MCF 10A (cell line): ENCODE measurements around the gene KRTAP5-6. TPM values are rescaled to one million over a fixed set of nuclear protein-coding genes. Genes with fewer than 3 reads are reported as not detected.

ENCODE experiments used
- BruUV-seq: library from RNA; stranded (reverse); fragments of 400-500 nt; replicated peaks from 2 replicates; lab custom pipeline; 2021; lab: Mats Ljungman, UMichigan
- CTCF ChIA-PET: fragments of 300-600 bp; sonication (Branson Sonifier 250); formaldehyde crosslinking; extraction: SDS; loops from one replicate; lab custom pipeline; 2021; ENCODE audit warnings: antibody characterized with exemption, inconsistent platforms; lab: Yijun Ruan, JAX
- POLR2A ChIA-PET: fragments of 300-600, 350-650 bp; sonication (Branson Sonifier 250); formaldehyde crosslinking; extraction: SDS; loops from one replicate; lab custom pipeline; 2020; ENCODE audit warnings: antibody characterized with exemption, inconsistent platforms; lab: Yijun Ruan, JAX
- DNase-seq: peaks from one replicate; pipeline ENCODE4 v3.0.0-alpha.2; 2018; ENCODE audit not compliant: unreplicated experiment
- H3K27ac Mint-ChIP-seq: one replicate; pipeline ENCODE4 v1.8.0; 2022; ENCODE audit warnings: mild to moderate bottlenecking, low read depth, mixed read lengths; ENCODE audit not compliant: unreplicated experiment
- H3K27me3 Mint-ChIP-seq: one replicate; pipeline ENCODE4 v1.8.0; 2022; ENCODE audit warnings: mixed read lengths; ENCODE audit not compliant: insufficient read depth, unreplicated experiment
- H3K36me3 Mint-ChIP-seq: one replicate; pipeline ENCODE4 v1.8.0; 2022; ENCODE audit warnings: mild to moderate bottlenecking, moderate library complexity, mixed read lengths; ENCODE audit not compliant: insufficient read depth, unreplicated experiment
- H3K4me1 Mint-ChIP-seq: one replicate; pipeline ENCODE4 v1.8.0; 2022; ENCODE audit warnings: mixed read lengths; ENCODE audit not compliant: insufficient read depth, unreplicated experiment
- H3K4me3 Mint-ChIP-seq: one replicate; pipeline ENCODE4 v1.8.0; 2022; ENCODE audit warnings: mild to moderate bottlenecking, moderate library complexity, mixed read lengths; ENCODE audit not compliant: unreplicated experiment
- H3K9me3 Mint-ChIP-seq: one replicate; pipeline ENCODE4 v1.8.0; 2022; ENCODE audit warnings: mixed read lengths; ENCODE audit not compliant: unreplicated experiment
- intact Hi-C: fragments of 100-400 bp; cut with micrococcal nuclease; formaldehyde crosslinking; loops from 2 replicates; pipeline ENCODE4 v1.14.1; 2022
- total RNA-seq: library from RNA; stranded (reverse); gene quantifications from 2 replicates; pipeline ENCODE4 v1.2.3, GENCODE V29; 2022
- TF ChIP-seq, protein P1 (sequence below): fragments of 200-600 bp; IDR thresholded peaks from one replicate; pipeline ENCODE4 v1.8.0; 2022; ENCODE audit warnings: antibody characterized with exemption, mild to moderate bottlenecking; ENCODE audit not compliant: unreplicated experiment

The KRTAP5-6 gene
- total RNA-seq, 1 experiment from 2014 or later, result not detected

DNA sequence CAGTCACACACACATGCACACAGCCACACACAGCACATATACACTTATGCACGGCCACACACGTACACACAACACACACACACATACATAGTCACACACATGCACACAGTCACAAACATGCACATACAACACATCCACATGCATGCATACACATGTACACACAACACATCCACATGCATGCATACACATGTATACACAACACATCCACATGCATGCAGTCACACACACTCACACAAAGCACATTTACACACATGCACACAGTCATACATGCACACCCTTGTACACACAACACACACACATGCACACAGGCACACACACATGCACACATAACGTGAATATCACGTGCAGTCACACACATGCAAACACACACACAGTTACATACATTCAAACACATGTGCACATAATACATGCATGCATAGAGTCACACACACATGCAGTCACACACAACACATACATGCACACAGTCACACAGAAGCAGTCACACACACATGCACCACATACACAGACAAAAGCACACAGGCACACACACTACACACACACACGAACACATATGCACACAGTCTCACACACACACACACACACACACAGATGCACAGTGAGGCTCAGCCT, 34.6 kb downstream of the KRTAP5-6 start:
- ChIA-PET POLR2A (no interaction called here), CTCF (no interaction called here)
- H3K4me1 Mint-ChIP-seq, result peaks cover 6% of the 10 kb centered on the region
- intact Hi-C loops, result no loop called here
- TF ChIP-seq, protein P1, sequence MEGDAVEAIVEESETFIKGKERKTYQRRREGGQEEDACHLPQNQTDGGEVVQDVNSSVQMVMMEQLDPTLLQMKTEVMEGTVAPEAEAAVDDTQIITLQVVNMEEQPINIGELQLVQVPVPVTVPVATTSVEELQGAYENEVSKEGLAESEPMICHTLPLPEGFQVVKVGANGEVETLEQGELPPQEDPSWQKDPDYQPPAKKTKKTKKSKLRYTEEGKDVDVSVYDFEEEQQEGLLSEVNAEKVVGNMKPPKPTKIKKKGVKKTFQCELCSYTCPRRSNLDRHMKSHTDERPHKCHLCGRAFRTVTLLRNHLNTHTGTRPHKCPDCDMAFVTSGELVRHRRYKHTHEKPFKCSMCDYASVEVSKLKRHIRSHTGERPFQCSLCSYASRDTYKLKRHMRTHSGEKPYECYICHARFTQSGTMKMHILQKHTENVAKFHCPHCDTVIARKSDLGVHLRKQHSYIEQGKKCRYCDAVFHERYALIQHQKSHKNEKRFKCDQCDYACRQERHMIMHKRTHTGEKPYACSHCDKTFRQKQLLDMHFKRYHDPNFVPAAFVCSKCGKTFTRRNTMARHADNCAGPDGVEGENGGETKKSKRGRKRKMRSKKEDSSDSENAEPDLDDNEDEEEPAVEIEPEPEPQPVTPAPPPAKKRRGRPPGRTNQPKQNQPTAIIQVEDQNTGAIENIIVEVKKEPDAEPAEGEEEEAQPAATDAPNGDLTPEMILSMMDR, result no peak
- H3K27me3 Mint-ChIP-seq, result peaks cover 87% of the 10 kb centered on the region
- no peak overlapping the region for H3K27ac Mint-ChIP-seq
- H3K4me3 Mint-ChIP-seq, result no peak overlapping the region
- no peak for DNase-seq
- BruUV-seq, result no TSS peak
- H3K36me3 Mint-ChIP-seq, result no peaks in the 10 kb centered on the region
- H3K9me3 Mint-ChIP-seq, result peaks cover 23% of the 10 kb centered on the region

DNA sequence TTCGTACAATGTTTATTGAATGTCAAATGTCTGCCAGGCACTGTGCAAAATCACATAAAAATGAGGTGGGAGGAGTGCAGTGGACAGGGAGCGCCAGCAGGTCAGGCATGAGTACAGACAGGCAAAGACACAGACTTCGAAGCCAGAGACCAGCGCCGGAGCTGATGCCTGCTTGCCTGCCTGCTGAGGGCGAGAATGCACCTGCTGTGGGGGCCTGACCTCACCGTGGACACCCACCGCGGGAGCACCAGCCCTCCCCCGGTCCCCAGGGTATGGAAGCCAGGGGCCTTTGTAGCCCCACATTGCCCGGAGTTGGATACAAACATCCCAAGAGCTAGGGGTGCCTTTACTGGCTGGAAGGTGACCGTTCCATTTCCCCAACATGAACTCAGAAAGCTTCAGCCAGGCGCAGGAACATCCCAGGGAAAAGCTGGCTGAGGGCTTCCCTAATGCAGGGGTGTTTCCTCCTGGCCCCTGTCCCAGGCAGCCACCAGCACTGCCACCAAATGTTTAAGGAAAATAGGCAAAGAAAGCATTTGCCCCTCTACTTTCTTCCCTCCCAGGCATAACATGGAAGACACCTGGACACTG, 35.5 kb downstream of the KRTAP5-6 start:
- Mint-ChIP-seq H3K36me3 (no peaks in the 10 kb centered on the region), H3K4me3 (no peak overlapping the region), H3K4me1 (peaks cover 6% of the 10 kb centered on the region), H3K27me3 (peaks cover 90% of the 10 kb centered on the region), H3K9me3 (peaks cover 28% of the 10 kb centered on the region), H3K27ac (no peak overlapping the region)
- intact Hi-C loops, result no loop called here
- no peak for DNase-seq
- TF ChIP-seq, protein P1, result no peak
- no TSS peak for BruUV-seq
- ChIA-PET CTCF (interaction anchor here (0.7 to 1.2 kb wide), 2 partner anchors 101 to 102 kb away, joined by 3 to 6 read pairs; partner anchors contain the start of gene SYT8), POLR2A (interaction anchor here (1.4 kb wide), 1 partner anchor 102 kb away, joined by 4 read pairs; the partner anchor contains the start of gene SYT8)

DNA sequence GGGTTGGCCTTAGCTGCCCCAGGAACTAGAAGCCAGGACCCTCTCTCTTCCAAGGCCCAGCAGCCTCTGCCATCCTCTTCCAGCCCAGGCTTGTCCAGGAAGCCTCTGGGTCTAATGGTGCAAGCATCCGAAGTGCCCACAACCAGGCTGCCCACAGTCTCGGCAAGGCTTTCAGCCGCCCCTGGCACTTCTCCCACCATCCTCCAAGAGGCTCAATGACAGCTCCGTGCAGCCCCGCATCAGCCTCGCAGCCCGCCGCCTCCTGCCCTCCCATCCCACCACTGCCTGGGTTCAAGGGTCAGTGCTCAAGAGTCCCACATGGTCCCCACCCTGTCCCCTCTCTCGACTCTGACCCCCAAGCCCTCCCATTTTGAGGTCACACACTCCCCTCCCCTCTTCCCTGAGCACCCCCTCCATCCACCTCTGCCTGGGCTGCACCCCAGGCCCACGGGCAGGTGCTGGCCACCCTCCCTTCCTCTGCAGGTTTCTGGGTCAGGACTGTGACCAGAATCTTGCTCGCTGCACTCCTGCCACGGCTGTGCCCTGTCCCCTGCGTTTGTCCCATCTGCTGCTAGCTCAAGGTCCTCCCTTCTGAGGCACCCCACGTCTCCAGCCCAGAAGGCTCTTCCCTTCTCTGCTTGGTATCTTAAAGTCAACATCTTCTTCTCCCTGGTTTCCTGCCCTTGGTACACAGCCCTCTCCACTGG, 36.2 kb downstream of the KRTAP5-6 start:
- no peak overlapping the region for H3K4me3 Mint-ChIP-seq
- TF ChIP-seq, protein P1, result no peak
- DNase-seq, result no peak
- BruUV-seq, result no TSS peak
- H3K9me3 Mint-ChIP-seq, result peaks cover 28% of the 10 kb centered on the region
- ChIA-PET POLR2A (interaction anchor here (1.4 kb wide), 2 partner anchors 9 to 102 kb away, joined by 4 to 5 read pairs; partner anchors contain the start of gene SYT8), CTCF (interaction anchor here (0.7 to 1.5 kb wide), 3 partner anchors 40 to 102 kb away, joined by 3 to 6 read pairs (median 4); partner anchors contain the start of gene SYT8)
- H3K27ac Mint-ChIP-seq, result no peak overlapping the region
- peaks cover 6% of the 10 kb centered on the region for H3K4me1 Mint-ChIP-seq
- H3K27me3 Mint-ChIP-seq, result peaks cover 84% of the 10 kb centered on the region
- H3K36me3 Mint-ChIP-seq, result no peaks in the 10 kb centered on the region
- intact Hi-C loops, result no loop called here
